Thymus (tissue), 11 donors: ENCODE measurements around the gene STXBP6. TPM values are rescaled to one million over a fixed set of nuclear protein-coding genes. Genes with fewer than 3 reads are reported as not detected.
A peak's percentile ranks its signal among the peaks of the same experiment; 100 is the strongest.

ENCODE experiments used
- DNase-seq, 9 donors: peaks; one replicate each; pipeline ENCODE4 v3.0.0-alpha.2; 2013; ENCODE audit warnings: low spot score in 9 of 9, low read depth in 6 of 9, missing footprints in 1 of 9
- H3K27ac ChIP-seq, 2 donors: one replicate each; pipeline ENCODE4 v1.5.1; 2013; ENCODE audit warnings: control low read depth in 1 of 2, low read depth in 1 of 2, low read length in 1 of 2, mild to moderate bottlenecking in 1 of 2, moderate library complexity in 1 of 2
- H3K27me3 ChIP-seq, 2 donors: one replicate each; pipeline ENCODE4 v1.5.1; 2013; ENCODE audit warnings: low read length in 1 of 2; ENCODE audit not compliant: control insufficient read depth in 2 of 2, insufficient read depth in 1 of 2
- H3K36me3 ChIP-seq, 2 donors: one replicate each; pipeline ENCODE4 v1.5.1; 2013; ENCODE audit warnings: low read length in 1 of 2, mild to moderate bottlenecking in 1 of 2, moderate library complexity in 1 of 2; ENCODE audit not compliant: control insufficient read depth in 2 of 2, insufficient read depth in 2 of 2
- H3K4me1 ChIP-seq, 2 donors: one replicate each; pipeline ENCODE4 v1.5.1; 2013; ENCODE audit warnings: low read length in 2 of 2; ENCODE audit not compliant: control insufficient read depth in 2 of 2, insufficient read depth in 2 of 2
- H3K4me3 ChIP-seq, 2 donors: one replicate each; pipeline ENCODE4 v1.5.1; 2013; ENCODE audit warnings: low read length in 2 of 2, control low read depth in 1 of 2, mild to moderate bottlenecking in 1 of 2
- H3K9me3 ChIP-seq, 2 donors: one replicate each; pipeline ENCODE4 v1.5.1; 2013; ENCODE audit warnings: low read length in 1 of 2, mild to moderate bottlenecking in 1 of 2; ENCODE audit not compliant: control insufficient read depth in 2 of 2, insufficient read depth in 1 of 2
- WGBS: extraction: QIAGEN DNeasy Blood & Tissue Kit; methylation state at CpG from one replicate; pipeline ENCODE4 v1.1.7; 2013; 5-methylcytosine and 5-hydroxymethylcytosine counted together
- polyA plus RNA-seq: library from polyadenylated mRNA; stranded (reverse); fragments of 200-250 nt; gene quantifications from one replicate; pipeline ENCODE4 v1.2.3, GENCODE V29; 2013
- total RNA-seq: library from RNA; stranded (reverse); fragments of 120-200 nt; gene quantifications from one replicate; pipeline ENCODE4 v1.2.4, GENCODE V29; 2013
- donor health status: healthy.

The STXBP6 gene
- total and polyA plus RNA-seq, 2 donors, result 6.9 to 8.3 TPM

- Histone ChIP-seq H3K4me3 (no peak overlapping the region), H3K4me1 (no peaks in the 10 kb centered on the region), H3K27me3 (peaks cover 5 to 7% of the 10 kb centered on the region in 2 donors), H3K27ac (no peak overlapping the region), H3K36me3 (no peaks in the 10 kb centered on the region), H3K9me3 (no peaks in the 10 kb centered on the region)
- no peak for DNase-seq
- whole genome bisulfite sequencing, result 87% methylated on average over 1 of the region's 1 CpG
Observed at GRCh38 chr14:25056688-25057078, 6.7 kb upstream of the STXBP6 start.

DNA sequence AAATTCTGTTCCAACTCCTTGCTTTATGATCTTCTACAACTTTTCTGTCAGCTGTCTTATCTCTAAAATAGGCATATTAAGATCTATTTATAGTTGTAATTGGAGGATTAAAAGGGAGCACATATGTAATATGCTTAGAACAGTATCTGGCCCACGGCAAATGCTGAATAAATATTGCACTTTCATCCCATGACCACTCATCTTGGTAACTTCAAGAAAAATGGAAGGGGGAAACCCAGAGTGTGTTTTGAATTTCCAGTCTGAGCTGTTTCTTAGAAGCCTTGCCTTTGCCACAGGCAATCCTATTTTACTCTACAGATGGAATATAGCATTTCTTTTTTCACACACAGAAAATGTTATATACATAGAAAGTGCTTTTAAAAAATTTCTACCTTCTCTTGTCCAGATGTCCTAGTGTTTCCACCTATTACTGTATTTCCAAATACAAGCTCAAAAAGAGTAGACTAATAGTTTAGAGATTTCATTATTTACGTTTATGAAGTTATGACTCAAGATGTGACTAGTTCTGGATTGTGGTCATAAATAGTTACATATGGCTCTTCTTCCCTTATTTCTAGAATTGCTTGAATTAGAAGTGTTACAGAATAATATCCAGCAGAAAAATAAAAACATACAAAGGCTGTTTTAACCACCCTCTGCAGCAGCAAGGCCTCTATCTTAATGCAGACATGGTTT lies 6.2 kb upstream of the STXBP6 start:
- H3K4me3 ChIP-seq, result no peak overlapping the region
- 92% methylated on average over 2 of the region's 2 CpGs for WGBS
- H3K27ac ChIP-seq, result no peak overlapping the region
- peaks cover 0 to 2% of the 10 kb centered on the region in 2 donors for H3K4me1 ChIP-seq
- no peak for DNase-seq
- H3K27me3 ChIP-seq, result peaks cover 11 to 13% of the 10 kb centered on the region in 2 donors
- H3K36me3 ChIP-seq, result no peaks in the 10 kb centered on the region
- no peaks in the 10 kb centered on the region for H3K9me3 ChIP-seq

GRCh38 chr14:25055005-25055404 lies 5.1 kb upstream of the STXBP6 start:
- 98% methylated on average over 5 of the region's 5 CpGs for WGBS

DNA sequence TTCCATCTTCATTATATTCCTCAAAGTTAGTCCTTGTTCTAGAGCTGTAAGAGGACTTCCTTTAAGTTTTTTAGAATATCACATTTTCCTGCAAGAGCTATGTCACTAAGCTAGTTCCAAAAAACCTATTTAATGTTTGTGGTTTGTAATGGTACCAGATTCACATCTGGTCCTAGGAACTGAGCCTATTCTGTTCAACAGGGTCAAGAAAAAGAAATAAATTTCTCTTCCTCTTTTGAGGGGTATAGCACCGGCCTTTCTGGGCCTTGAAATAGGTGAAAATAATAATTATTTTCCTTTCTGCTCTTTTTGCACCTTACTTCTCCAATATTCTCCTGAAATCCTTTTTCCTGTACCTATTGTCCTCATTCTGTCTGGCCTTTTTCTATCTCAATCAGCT lies 3.6 kb upstream of the STXBP6 start:
- WGBS, result 81% methylated on average over 1 of the region's 1 CpG
- DNase-seq, result no peak
- peaks cover 35 to 36% of the 10 kb centered on the region in 2 donors for H3K27me3 ChIP-seq

More at GRCh38 chr14:25055005-25055404, 5.1 kb upstream of the STXBP6 start:
- no peak for DNase-seq
- Histone ChIP-seq H3K36me3 (no peaks in the 10 kb centered on the region), H3K9me3 (no peaks in the 10 kb centered on the region), H3K4me1 (peaks cover 0 to 8% of the 10 kb centered on the region in 2 donors), H3K27ac (no peak overlapping the region), H3K27me3 (peaks cover 21 to 24% of the 10 kb centered on the region in 2 donors), H3K4me3 (no peak overlapping the region)

DNA sequence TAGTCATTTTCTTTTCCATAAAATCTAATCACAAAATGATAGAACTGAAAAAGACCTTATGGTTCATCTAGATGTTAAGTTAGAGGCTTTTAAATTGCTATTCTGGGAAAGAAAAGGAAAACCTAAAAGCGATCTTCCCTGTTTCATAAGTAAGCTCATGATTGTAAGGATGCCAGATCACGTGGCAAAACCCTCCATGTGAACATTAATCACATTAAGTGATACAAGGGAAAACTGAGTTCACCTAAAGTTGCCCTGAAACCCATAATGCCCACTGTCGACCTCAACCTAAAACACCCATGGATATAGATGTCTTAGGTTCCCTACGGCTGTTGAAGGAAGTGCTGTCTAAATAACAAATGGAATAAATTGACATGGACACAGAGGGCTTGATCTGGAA lies 3.0 kb upstream of the STXBP6 start:
- peaks cover 39 to 42% of the 10 kb centered on the region in 2 donors for H3K27me3 ChIP-seq
- no peaks in the 10 kb centered on the region for H3K9me3 ChIP-seq
- H3K27ac ChIP-seq, result no peak overlapping the region
- WGBS, result 89% methylated on average over 4 of the region's 4 CpGs
- H3K4me3 ChIP-seq, result no peak overlapping the region
- peaks cover 0 to 14% of the 10 kb centered on the region in 2 donors for H3K4me1 ChIP-seq
- no peak for DNase-seq
- H3K36me3 ChIP-seq, result no peaks in the 10 kb centered on the region

More for the DNA sequence above, 3.6 kb upstream of the STXBP6 start:
- Histone ChIP-seq H3K9me3 (no peaks in the 10 kb centered on the region), H3K36me3 (no peaks in the 10 kb centered on the region), H3K4me1 (peaks cover 0 to 14% of the 10 kb centered on the region in 2 donors), H3K4me3 (no peak overlapping the region), H3K27ac (no peak overlapping the region)

DNA sequence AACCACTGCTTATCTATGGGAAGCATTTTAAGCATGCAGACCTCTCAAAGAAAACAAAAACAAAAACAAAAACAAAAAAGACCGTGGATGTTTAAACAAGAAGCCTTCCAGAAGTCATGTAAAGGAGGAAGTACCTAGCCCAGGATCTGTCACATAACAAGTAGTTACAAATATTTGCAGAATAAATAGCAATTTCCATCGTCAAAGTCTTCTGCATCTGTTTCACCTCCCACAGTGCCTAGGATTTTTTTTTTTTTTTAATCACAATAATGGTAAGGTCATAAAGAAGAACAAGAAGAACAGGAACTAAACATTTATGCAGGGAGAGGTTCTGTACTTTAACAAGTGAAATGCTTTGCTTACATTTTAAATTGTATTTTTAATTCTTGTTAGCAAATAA lies 2.4 kb upstream of the STXBP6 start:
- peaks cover 0 to 14% of the 10 kb centered on the region in 2 donors for H3K4me1 ChIP-seq
- H3K4me3 ChIP-seq, result no peak overlapping the region
- 31% methylated on average over 2 of the region's 2 CpGs for WGBS
- H3K27me3 ChIP-seq, result peaks cover 39 to 48% of the 10 kb centered on the region in 2 donors
- no peak for DNase-seq
- no peaks in the 10 kb centered on the region for H3K9me3 ChIP-seq
- no peaks in the 10 kb centered on the region for H3K36me3 ChIP-seq
- no peak overlapping the region for H3K27ac ChIP-seq

DNA sequence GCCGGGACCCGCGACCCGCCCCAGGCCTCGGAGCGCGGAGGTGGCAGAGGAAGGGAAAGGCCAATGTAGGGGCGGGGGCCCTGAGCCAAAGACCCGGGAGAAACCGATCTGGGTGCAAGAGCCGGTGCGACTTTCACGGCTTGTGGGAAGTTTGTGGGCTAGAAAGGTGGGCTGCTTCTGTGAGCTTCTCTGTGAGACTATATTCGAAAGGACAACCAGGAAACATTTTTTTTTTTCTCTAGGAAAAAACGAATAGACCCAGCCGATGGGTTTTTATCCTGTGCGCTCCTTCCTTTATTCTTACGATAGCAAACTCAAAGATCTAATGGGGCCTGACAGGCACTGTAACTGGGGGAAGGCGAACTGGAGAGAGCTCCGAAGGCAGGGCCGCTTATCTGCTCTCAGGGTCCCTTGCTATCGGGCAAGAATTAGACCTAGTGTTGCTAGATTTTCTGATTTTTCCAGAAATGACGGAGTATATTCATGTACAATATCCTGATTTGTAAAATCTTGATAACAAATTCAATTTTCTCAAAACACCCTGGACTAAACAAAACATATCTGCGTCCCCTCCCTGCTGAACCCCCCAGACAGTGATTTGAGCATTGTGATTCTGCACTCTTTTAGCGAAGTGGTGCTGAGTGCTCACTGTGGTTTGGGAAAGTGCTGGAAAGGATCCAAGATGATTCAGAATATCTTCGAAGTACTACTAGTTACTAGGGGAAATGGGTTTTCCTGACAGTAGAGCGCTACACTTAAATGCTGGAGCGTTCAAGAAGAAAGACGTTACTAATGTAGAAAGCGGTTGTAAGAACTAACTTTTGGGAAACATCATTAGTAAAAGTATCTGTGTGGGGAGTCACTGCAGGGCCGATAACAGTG lies 563 bp upstream of the STXBP6 start:
- 9% methylated on average over 31 of the region's 31 CpGs for WGBS
- peaks cover 0 to 14% of the 10 kb centered on the region in 2 donors for H3K4me1 ChIP-seq
- H3K36me3 ChIP-seq, result no peaks in the 10 kb centered on the region
- peak overlapping the region in 1 of 2 donors; percentile 37 for H3K27ac ChIP-seq
- peaks cover 39 to 52% of the 10 kb centered on the region in 2 donors for H3K27me3 ChIP-seq
- H3K4me3 ChIP-seq, result peak overlapping the region; percentile 34
- peak in 1 of 9 donors; percentile 16 for DNase-seq
- no peaks in the 10 kb centered on the region for H3K9me3 ChIP-seq

- DNase-seq, result no peak
- H3K4me3 ChIP-seq, result peak overlapping the region; percentile 27 to 34
- 6% methylated on average over 34 of the region's 34 CpGs for WGBS
Observed at GRCh38 chr14:25049093-25049567, 817 bp downstream of the STXBP6 start.

More at GRCh38 chr14:25049093-25049567, 817 bp downstream of the STXBP6 start:
- peaks cover 39 to 52% of the 10 kb centered on the region in 2 donors for H3K27me3 ChIP-seq
- H3K9me3 ChIP-seq, result no peaks in the 10 kb centered on the region
- H3K27ac ChIP-seq, result no peak overlapping the region
- no peaks in the 10 kb centered on the region for H3K36me3 ChIP-seq
- H3K4me1 ChIP-seq, result peaks cover 0 to 14% of the 10 kb centered on the region in 2 donors
